Measurements from ENCODE around the gene PLCXD1. TPM values are rescaled to one million over a fixed set of nuclear protein-coding genes. Genes with fewer than 3 reads are reported as not detected.
"Not testable (repeated sequence)": the region's sequence is repeated elsewhere in the genome, so short reads cannot be mapped to it uniquely, and the experiment has no call there.

Gene PLCXD1
- total and polyA plus RNA-seq, 2 experiments from 2014 or later, result 22.0 to 40.1 TPM

DNA sequence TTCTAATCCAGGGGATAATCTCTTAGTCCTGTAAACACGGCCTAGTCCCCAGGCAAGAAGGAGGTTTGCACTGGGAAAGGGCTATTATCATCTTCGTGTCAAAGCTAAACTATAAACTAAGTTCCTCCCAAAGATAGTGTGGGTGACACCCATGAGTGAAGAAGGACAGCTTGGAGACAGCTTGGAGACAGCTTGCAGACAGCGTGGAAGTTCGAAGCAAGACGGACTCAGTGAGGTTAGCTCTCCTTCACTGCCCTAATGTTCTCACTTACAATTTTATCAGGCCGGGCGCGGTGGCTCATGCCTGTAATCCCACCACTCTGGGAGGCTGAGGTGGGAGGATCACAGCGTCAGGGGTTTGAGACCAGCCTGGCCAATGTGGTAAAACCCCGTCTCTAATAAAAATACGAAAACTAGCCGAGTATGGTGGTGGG lies 19.2 kb upstream of the PLCXD1 start:
- no peaks in the 10 kb centered on the region for H3K9me2 ChIP-seq (replicated peaks; ENCODE audit: insufficient read depth)
- H3K79me2 ChIP-seq, result no peaks in the 10 kb centered on the region
- no peak for DNase-seq (ENCODE audit: low spot score)
- H3K4me1 ChIP-seq (ENCODE audit: insufficient read depth), result peaks cover 26% of the 10 kb centered on the region
- H3K9me3 ChIP-seq (ENCODE audit: low read depth), result no peaks in the 10 kb centered on the region
- H3K4me3 ChIP-seq, result no peak overlapping the region
- WGBS (ENCODE audit: low lambda C conversion rate, missing lambda C conversion rate), result 44% methylated on average over 12 of the region's 12 CpGs
- TF ChIP-seq EZH2 (IDR thresholded peaks at IDR 0.05; ENCODE audit: borderline replicate concordance), result no peak
- TF ChIP-seq, protein P1, sequence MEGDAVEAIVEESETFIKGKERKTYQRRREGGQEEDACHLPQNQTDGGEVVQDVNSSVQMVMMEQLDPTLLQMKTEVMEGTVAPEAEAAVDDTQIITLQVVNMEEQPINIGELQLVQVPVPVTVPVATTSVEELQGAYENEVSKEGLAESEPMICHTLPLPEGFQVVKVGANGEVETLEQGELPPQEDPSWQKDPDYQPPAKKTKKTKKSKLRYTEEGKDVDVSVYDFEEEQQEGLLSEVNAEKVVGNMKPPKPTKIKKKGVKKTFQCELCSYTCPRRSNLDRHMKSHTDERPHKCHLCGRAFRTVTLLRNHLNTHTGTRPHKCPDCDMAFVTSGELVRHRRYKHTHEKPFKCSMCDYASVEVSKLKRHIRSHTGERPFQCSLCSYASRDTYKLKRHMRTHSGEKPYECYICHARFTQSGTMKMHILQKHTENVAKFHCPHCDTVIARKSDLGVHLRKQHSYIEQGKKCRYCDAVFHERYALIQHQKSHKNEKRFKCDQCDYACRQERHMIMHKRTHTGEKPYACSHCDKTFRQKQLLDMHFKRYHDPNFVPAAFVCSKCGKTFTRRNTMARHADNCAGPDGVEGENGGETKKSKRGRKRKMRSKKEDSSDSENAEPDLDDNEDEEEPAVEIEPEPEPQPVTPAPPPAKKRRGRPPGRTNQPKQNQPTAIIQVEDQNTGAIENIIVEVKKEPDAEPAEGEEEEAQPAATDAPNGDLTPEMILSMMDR (IDR thresholded peaks at IDR 0.05; ENCODE audit: poor library complexity), result no peak
- TF ChIP-seq EZH2phosphoT487 (IDR thresholded peaks at IDR 0.05; ENCODE audit: low read depth, severe bottlenecking, unreplicated experiment), result no peak
- no peaks in the 10 kb centered on the region for H3K36me3 ChIP-seq (replicated peaks; ENCODE audit: insufficient read depth, low read depth)
- peak overlapping the region; percentile 14 for H2AFZ ChIP-seq
- H3K4me2 ChIP-seq, result peak overlapping the region; percentile 57
- H3K27me3 ChIP-seq, result no peaks in the 10 kb centered on the region
- no peaks in the 10 kb centered on the region for H4K20me1 ChIP-seq (ENCODE audit: insufficient read depth, poor library complexity, severe bottlenecking)
- H3K27ac ChIP-seq, result peak overlapping the region; percentile 81

GRCh38 chrX:262381-262909 lies 18.7 kb upstream of the PLCXD1 start:
- H3K4me3 ChIP-seq, result no peak overlapping the region
- H3K79me2 ChIP-seq, result no peaks in the 10 kb centered on the region
- H3K27ac ChIP-seq, result peak overlapping the region; percentile 81
- no peaks in the 10 kb centered on the region for H4K20me1 ChIP-seq (ENCODE audit: insufficient read depth, poor library complexity, severe bottlenecking)
- no peak for TF ChIP-seq EZH2phosphoT487 (IDR thresholded peaks at IDR 0.05; ENCODE audit: low read depth, severe bottlenecking, unreplicated experiment)
- TF ChIP-seq EZH2 (IDR thresholded peaks at IDR 0.05; ENCODE audit: borderline replicate concordance), result no peak
- TF ChIP-seq, protein P1 (IDR thresholded peaks at IDR 0.05; ENCODE audit: poor library complexity), result no peak
- H3K36me3 ChIP-seq (replicated peaks; ENCODE audit: insufficient read depth, low read depth), result no peaks in the 10 kb centered on the region
- WGBS (ENCODE audit: low lambda C conversion rate, missing lambda C conversion rate), result 66% methylated on average over 13 of the region's 13 CpGs
- H3K4me2 ChIP-seq, result peak overlapping the region; percentile 57
- H3K9me3 ChIP-seq (ENCODE audit: low read depth), result no peaks in the 10 kb centered on the region
- no peaks in the 10 kb centered on the region for H3K9me2 ChIP-seq (replicated peaks; ENCODE audit: insufficient read depth)
- no peak overlapping the region for H2AFZ ChIP-seq
- DNase-seq (ENCODE audit: low spot score), result peak; percentile 41
- H3K4me1 ChIP-seq (ENCODE audit: insufficient read depth), result peaks cover 26% of the 10 kb centered on the region
- no peaks in the 10 kb centered on the region for H3K27me3 ChIP-seq

DNA sequence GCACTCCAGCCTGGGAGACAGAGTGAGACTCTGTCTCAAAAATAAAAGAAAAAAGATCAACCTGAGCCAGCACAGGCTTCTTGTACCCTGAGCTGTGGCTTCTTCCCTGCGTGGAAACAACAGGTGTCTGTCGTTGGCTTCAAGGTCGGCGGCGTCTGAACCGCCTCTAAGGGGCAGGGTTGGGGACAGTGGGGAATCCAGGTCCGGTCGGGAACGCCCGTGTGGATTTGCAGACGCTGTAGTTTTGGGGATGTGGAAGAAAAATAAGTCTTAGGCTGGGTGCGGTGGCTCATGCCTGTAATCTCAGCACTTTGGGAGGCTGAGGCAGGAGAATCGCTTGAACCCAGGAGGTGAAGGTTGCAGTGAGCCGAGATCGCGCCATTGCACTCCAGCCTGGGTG lies 17.2 kb upstream of the PLCXD1 start:
- H3K27ac ChIP-seq; H3K36me3 ChIP-seq (replicated peaks; ENCODE audit: insufficient read depth, low read depth); H3K79me2 ChIP-seq; H2AFZ ChIP-seq; H3K9me2 ChIP-seq (replicated peaks; ENCODE audit: insufficient read depth); H3K4me3 ChIP-seq; H3K4me2 ChIP-seq; DNase-seq (ENCODE audit: low spot score); H3K9me3 ChIP-seq (ENCODE audit: low read depth); H3K27me3 ChIP-seq; H4K20me1 ChIP-seq (ENCODE audit: insufficient read depth, poor library complexity, severe bottlenecking): not testable (repeated sequence)
- 95% methylated on average over 16 of the region's 16 CpGs for WGBS (ENCODE audit: low lambda C conversion rate, missing lambda C conversion rate)
- peaks cover 26% of the 10 kb centered on the region for H3K4me1 ChIP-seq (ENCODE audit: insufficient read depth)

DNA sequence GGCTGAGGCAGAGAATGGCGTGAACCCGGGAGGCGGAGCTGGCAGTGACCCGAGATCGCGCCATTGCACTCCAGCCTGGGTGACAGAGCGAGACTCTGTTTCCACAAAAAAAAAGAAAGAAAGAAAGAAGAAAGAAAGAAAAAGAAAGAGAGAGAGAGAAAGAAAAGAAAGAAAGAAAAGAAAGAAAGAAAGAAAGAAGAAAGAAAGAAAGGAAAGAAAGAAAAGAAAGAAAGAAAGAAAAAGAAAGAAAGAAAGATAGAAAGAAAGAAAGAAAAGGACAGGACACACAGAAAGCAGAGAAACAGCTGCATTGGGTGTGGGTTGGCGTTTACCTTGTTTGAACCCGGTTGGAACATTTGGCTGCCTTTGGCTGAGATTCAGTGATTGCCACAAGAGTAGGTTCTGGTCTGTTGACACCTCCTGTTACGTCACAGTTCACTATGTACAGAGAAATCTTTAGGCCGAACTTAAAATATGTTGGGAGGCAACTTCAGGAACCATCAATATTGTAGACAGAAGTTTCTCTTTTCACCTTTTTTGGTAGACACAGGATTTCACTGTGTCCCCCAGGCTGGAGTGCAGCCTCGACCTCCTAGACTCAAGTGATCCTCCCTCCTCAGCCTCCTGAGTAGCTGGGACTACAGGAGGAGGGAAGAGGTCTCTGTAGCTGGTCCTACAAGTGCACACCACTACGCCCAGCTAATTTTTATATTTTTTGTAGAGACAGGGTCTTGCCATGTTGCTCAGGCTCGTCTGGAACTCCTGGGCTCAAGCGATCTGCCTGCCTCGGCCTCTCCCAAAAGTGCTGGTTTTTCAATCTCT lies 16.3 kb upstream of the PLCXD1 start:
- no peaks in the 10 kb centered on the region for H4K20me1 ChIP-seq (ENCODE audit: insufficient read depth, poor library complexity, severe bottlenecking)
- no peaks in the 10 kb centered on the region for H3K79me2 ChIP-seq
- peaks cover 25% of the 10 kb centered on the region for H3K4me1 ChIP-seq (ENCODE audit: insufficient read depth)
- 86% methylated on average over 16 of the region's 16 CpGs for WGBS (ENCODE audit: low lambda C conversion rate, missing lambda C conversion rate)
- no peaks in the 10 kb centered on the region for H3K9me2 ChIP-seq (replicated peaks; ENCODE audit: insufficient read depth)
- no peak overlapping the region for H2AFZ ChIP-seq
- no peaks in the 10 kb centered on the region for H3K9me3 ChIP-seq (ENCODE audit: low read depth)
- no peak overlapping the region for H3K27ac ChIP-seq
- no peak overlapping the region for H3K4me3 ChIP-seq
- H3K36me3 ChIP-seq (replicated peaks; ENCODE audit: insufficient read depth, low read depth), result no peaks in the 10 kb centered on the region
- DNase-seq (ENCODE audit: low spot score), result peak; percentile 49
- H3K27me3 ChIP-seq, result no peaks in the 10 kb centered on the region
- no peak overlapping the region for H3K4me2 ChIP-seq
- TF ChIP-seq, protein P1 (IDR thresholded peaks at IDR 0.05; ENCODE audit: poor library complexity), result no peak
- TF ChIP-seq EZH2phosphoT487 (IDR thresholded peaks at IDR 0.05; ENCODE audit: low read depth, severe bottlenecking, unreplicated experiment) (no peak), EZH2 (IDR thresholded peaks at IDR 0.05; ENCODE audit: borderline replicate concordance) (no peak)

All from hepatocyte (in vitro differentiated cells).